B cell (primary cell): ENCODE measurements around the gene LRRC4C.

Source experiments
- EZH2 ChIP-seq: IDR thresholded peaks from 2 replicates; pipeline ENCODE4 v1.6.1; 2012; ENCODE audit warnings: borderline replicate concordance, low read depth, mild to moderate bottlenecking, moderate library complexity, low read length; ENCODE audit not compliant: insufficient read depth, poor library complexity, severe bottlenecking
- TF ChIP-seq, protein P1 (sequence below): fragments of 200-600 bp; IDR thresholded peaks from one replicate; pipeline ENCODE4 v1.8.0; 2022; ENCODE audit warnings: antibody characterized with exemption, mild to moderate bottlenecking

- TF ChIP-seq, protein P1, sequence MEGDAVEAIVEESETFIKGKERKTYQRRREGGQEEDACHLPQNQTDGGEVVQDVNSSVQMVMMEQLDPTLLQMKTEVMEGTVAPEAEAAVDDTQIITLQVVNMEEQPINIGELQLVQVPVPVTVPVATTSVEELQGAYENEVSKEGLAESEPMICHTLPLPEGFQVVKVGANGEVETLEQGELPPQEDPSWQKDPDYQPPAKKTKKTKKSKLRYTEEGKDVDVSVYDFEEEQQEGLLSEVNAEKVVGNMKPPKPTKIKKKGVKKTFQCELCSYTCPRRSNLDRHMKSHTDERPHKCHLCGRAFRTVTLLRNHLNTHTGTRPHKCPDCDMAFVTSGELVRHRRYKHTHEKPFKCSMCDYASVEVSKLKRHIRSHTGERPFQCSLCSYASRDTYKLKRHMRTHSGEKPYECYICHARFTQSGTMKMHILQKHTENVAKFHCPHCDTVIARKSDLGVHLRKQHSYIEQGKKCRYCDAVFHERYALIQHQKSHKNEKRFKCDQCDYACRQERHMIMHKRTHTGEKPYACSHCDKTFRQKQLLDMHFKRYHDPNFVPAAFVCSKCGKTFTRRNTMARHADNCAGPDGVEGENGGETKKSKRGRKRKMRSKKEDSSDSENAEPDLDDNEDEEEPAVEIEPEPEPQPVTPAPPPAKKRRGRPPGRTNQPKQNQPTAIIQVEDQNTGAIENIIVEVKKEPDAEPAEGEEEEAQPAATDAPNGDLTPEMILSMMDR: no peak
- TF ChIP-seq EZH2: no peak
Measured at GRCh38 chr11:40226654-40227053, 1232.8 kb downstream of the LRRC4C start.
